ENCODE data around the gene CELA3B.

GRCh38 chr1:21938732-21939538 lies 37.9 kb upstream of the CELA3B start:
- TF ChIP-seq POLR2AphosphoS5 (IDR thresholded peaks at IDR 0.05), result no peak
- TF ChIP-seq CTCF (IDR thresholded peaks at IDR 0.05), result no peak
- TF ChIP-seq POLR2A (IDR thresholded peaks at IDR 0.05), result peak in 1 of 2 donors; percentile 18
- TF ChIP-seq EP300 (IDR thresholded peaks at IDR 0.05), result no peak

Measured in gastroesophageal sphincter (tissue), 3 donors.